ENCODE measurements around the gene GDI1. TPM values are rescaled to one million over a fixed set of nuclear protein-coding genes. Genes with fewer than 3 reads are reported as not detected.

The GDI1 gene
- total and polyA plus RNA-seq, 9 of the 15 experiments (the other 6 are each of a cell fraction or from before 2014, with no cell fraction given) = 0.97 to 82.6 (median 37.5) TPM

GRCh38 chrX:154403858-154404257 is 33.1 kb upstream of the GDI1 start:
- no peaks in the 10 kb centered on the region for H3K9me1 ChIP-seq (ENCODE audit: control insufficient read depth, insufficient read depth, low read length)
- peak; percentile 71 for TF ChIP-seq ZNF146 (CRISPR knock-in tag; IDR thresholded peaks at IDR 0.05; ENCODE audit: unreplicated experiment)
- no peak for TF ChIP-seq CHD1 (IDR thresholded peaks at IDR 0.05; ENCODE audit: low read length)
- in situ Hi-C loops (cut with MboI) = loop anchor here (10.0 kb wide), 1 partner anchor 131 kb away; no protein-coding TSS in a partner anchor
- ATAC-seq = no peak
- ChIA-PET POLR2A (no interaction called here), CTCF (ENCODE audit: low intra/inter-chr PET ratio) (no interaction called here)
- no peak overlapping the region for H3K27ac ChIP-seq (ENCODE audit: extremely low read depth, low read depth, low read length)
- no peaks in the 10 kb centered on the region; the same call in 1 of the 2 replicates for H3K9me3 ChIP-seq (replicated peaks; ENCODE audit: control insufficient read depth, insufficient read depth, low read depth, low read length)
- H3K4me1 ChIP-seq (replicated peaks in 1 of 2; ENCODE audit: control insufficient read depth in 2 of 2, insufficient read depth in 2 of 2, low read length in 2 of 2) = peaks cover 11 to 17% of the 10 kb centered on the region in 2 experiments; a peak in 4 of 5 replicates
- no TSS peak for BruUV-seq (replicated peaks)
- 58% methylated on average over 4 of the region's 4 CpGs for WGBS (ENCODE audit: insufficient coverage, low coverage, missing lambda C conversion rate)
- DNase-seq (ENCODE audit: extremely low read depth in 1 of 4, low spot score in 3 of 4) = no peak
- H2AFZ ChIP-seq (ENCODE audit: low read depth, low read length) = no peak overlapping the region
- peaks cover 30% of the 10 kb centered on the region for H3K36me3 ChIP-seq (ENCODE audit: control insufficient read depth, insufficient read depth, low read length)
- no peak overlapping the region for H3K4me3 ChIP-seq
- H3K79me2 ChIP-seq (ENCODE audit: control insufficient read depth, insufficient read depth, low read length) = peaks cover 26% of the 10 kb centered on the region
- FAIRE-seq = no peak
- H3K4me2 ChIP-seq (ENCODE audit: insufficient read depth, low read length) = no peak overlapping the region
- intact Hi-C loops (cut with micrococcal nuclease) = no loop called here
- H3K27me3 ChIP-seq (ENCODE audit: control insufficient read depth in 2 of 2, insufficient read depth in 2 of 2, low read length in 2 of 2) = no peaks in the 10 kb centered on the region
- peaks cover 13% of the 10 kb centered on the region for H4K20me1 ChIP-seq (replicated peaks; ENCODE audit: control insufficient read depth, insufficient read depth, low read length)
- H3K9ac ChIP-seq (ENCODE audit: insufficient read depth in 1 of 2, low read depth in 2 of 2, low read length in 2 of 2) = no peak overlapping the region

DNA sequence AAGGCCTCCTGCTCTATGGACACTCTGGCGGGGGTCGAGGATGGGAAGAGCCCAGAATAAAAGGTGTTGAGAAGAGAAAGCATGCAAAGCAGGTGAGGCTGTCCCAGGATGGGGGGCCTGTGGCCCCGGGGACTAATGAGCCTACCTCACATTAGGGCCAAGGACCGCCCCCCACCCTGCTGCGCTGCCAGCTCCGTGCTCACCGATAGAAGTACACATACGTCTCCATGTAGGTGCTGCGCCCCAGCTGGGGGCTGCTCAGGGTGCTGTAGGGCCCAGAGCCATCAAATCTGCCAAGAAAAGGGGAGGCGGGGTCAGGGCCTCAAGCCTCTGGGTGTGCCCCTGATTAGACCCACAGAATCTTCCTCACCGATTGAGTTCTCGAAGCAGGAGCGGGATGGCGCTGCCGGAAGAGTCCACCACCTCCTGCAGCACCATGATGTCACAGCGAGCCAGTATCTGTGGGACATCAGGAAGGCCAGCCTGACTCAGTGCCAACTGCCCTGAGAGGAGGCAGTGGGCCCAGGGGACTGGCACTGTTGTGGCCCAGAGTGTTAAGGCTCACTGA is 32.2 kb upstream of the GDI1 start:
- POLR2A ChIA-PET = no interaction called here
- intact Hi-C loops (cut with micrococcal nuclease) = no loop called here
- 81% methylated on average over 10 of the region's 16 CpGs for WGBS (ENCODE audit: insufficient coverage, low coverage, missing lambda C conversion rate)

More for the DNA sequence above, 32.2 kb upstream of the GDI1 start:
- BruUV-seq (replicated peaks) = no TSS peak
- no peaks in the 10 kb centered on the region for H3K9me3 ChIP-seq (replicated peaks; ENCODE audit: control insufficient read depth, insufficient read depth, low read depth, low read length)
- no peaks in the 10 kb centered on the region for H3K9me1 ChIP-seq (ENCODE audit: control insufficient read depth, insufficient read depth, low read length)
- H3K4me3 ChIP-seq = no peak overlapping the region
- no peak overlapping the region for H3K9ac ChIP-seq (ENCODE audit: insufficient read depth in 1 of 2, low read depth in 2 of 2, low read length in 2 of 2)
- H3K36me3 ChIP-seq (ENCODE audit: control insufficient read depth, insufficient read depth, low read length) = peaks cover 22% of the 10 kb centered on the region
- no peak for FAIRE-seq
- H3K4me1 ChIP-seq (replicated peaks in 1 of 2; ENCODE audit: control insufficient read depth in 2 of 2, insufficient read depth in 2 of 2, low read length in 2 of 2) = peaks cover 13 to 26% of the 10 kb centered on the region in 2 experiments; a peak in 4 of 5 replicates
- H3K79me2 ChIP-seq (ENCODE audit: control insufficient read depth, insufficient read depth, low read length) = peaks cover 22% of the 10 kb centered on the region
- no peak overlapping the region for H3K27ac ChIP-seq (ENCODE audit: extremely low read depth, low read depth, low read length)
- H2AFZ ChIP-seq (ENCODE audit: low read depth, low read length) = no peak overlapping the region
- in situ Hi-C loops (cut with MboI) = loop anchor here (10.0 kb wide), 1 partner anchor 130 kb away; no protein-coding TSS in a partner anchor
- no peaks in the 10 kb centered on the region for H3K27me3 ChIP-seq (ENCODE audit: control insufficient read depth in 2 of 2, insufficient read depth in 2 of 2, low read length in 2 of 2)
- H4K20me1 ChIP-seq (replicated peaks; ENCODE audit: control insufficient read depth, insufficient read depth, low read length) = peaks cover 5% of the 10 kb centered on the region
- DNase-seq (ENCODE audit: extremely low read depth in 1 of 4, low spot score in 3 of 4) = no peak
- TF ChIP-seq MYNN (IDR thresholded peaks at IDR 0.05) (no peak), MYNN (CRISPR knock-in tag; IDR thresholded peaks at IDR 0.05) (no peak), NCOA2 (IDR thresholded peaks at IDR 0.05; ENCODE audit: partially characterized antibody in 2 of 2) (no peak), POLR2G (IDR thresholded peaks at IDR 0.05; ENCODE audit: low read depth, low read length) (peak; percentile 29; the same call in 1 of the 2 replicates), ZNF175 (CRISPR knock-in tag; IDR thresholded peaks at IDR 0.05; ENCODE audit: low read depth) (no peak), ZSCAN32 (CRISPR knock-in tag; IDR thresholded peaks at IDR 0.05) (no peak)
- H3K4me2 ChIP-seq (ENCODE audit: insufficient read depth, low read length) = no peak overlapping the region
- CTCF ChIA-PET (ENCODE audit: low intra/inter-chr PET ratio) = no interaction called here
- ATAC-seq = no peak
